GM21528 (cell line): ENCODE measurements around the gene BTBD6.

Experiments
- ATAC-seq: cut with Tn5 transposase; IDR thresholded peaks from one replicate; pipeline ENCODE4 v1.9.1; 2021; ENCODE audit warnings: mild to moderate bottlenecking, moderate library complexity; ENCODE audit not compliant: unreplicated experiment, low FRiP score

The BTBD6 gene

DNA sequence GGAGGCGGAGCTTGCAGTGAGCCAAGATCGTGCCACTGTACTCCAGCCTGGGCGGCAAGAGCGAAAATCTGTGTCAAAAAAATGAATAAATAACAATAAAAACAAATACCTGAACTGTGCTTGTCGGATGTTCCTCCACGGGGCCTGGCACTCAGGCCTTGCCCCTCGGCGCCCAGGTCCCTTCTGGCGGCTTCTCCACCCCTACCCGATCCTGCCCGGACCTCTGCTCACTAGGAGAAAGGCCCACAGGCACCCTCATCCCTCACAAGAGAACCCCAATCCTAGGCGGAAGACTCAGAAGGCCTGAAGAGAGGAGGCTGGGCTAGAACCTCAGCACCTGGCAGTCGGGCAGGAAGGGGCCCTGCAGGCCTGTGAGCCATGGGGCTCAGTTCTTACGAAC, 21.0 kb upstream of the BTBD6 start:
- ATAC-seq, result no peak

DNA sequence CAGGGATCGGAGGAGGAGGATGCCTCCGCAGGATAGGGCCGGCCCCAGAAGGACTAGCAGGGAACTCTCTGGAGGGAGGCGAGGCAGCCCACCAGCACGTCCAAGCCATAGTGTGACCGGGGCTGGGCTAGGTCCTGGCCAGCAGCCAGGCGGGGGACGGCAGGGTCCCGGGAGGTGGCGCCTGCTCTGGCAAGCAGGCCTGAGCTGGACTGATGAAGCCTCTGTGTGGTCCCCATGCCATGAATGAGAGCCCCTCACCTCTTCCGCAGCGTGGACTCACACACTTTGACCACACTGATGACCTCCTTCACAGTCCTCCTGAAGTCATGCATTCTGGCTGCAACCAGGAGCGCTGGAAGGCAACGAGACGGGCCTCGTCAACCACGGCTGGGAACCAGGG, 19.8 kb upstream of the BTBD6 start:
- ATAC-seq, result no peak

DNA sequence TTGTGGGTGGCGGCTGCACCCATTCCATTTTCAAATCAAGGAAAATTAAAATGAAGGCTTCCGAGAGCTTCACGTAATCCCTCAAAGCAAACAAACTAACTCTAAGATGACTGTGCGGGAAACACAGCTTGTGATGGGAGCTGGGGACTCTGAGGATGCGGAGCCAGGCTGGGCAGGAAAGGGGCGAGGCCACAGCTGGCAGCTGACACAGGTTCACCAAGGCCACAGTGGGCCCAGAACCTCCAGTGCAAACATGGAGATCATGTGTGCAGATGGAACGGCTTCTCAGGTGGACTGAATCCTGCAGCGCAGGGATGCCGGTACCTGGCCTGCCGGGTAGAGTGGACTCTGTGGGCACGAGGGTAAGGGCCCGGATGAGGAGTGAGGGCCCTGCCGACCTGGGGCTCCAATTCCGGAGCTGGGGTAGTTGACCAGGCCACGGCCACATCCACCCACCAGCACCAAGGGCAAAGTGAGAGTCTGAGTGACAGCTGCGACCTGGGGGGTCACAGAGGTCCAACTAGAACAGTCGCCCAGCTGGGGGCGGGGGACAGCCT, 19.2 kb upstream of the BTBD6 start:
- no peak for ATAC-seq

DNA sequence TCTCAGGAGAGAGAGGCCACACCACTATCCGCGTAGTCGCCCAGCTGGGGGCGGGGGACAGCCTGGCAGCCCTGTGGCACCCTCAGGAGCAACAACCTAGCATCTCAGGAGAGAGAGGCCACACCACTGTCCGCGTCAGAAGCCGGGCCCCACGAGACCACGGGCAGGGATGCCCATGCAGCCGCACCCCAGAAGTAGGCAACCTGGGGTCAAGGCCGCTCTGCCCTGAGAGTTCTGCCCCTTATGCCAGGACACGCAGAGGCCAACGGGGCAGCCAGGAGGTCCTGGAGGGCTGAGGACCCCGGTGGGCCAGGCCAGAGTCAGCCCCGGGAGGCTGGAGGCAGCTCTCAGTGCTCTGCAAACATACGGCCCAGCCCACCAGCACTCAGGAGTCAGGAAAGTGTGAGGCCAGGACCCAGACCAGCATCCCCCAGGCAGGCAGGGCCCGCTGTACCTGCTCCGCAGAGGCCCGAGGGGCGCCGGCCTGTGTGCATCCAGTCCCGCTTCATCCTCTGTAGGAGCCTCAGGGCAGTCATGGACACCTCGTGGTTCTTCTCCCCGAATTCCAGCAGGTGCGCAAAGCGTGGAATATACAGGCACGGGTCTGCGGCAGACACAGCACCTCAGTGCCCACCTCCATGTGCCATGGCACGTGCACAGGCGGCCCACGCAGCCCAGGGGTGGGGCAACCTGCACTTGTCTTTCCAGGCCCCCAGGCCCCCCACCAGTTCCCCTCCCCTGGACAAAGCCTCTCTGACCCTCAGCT, 7.3 kb upstream of the BTBD6 start:
- ATAC-seq, result no peak

DNA sequence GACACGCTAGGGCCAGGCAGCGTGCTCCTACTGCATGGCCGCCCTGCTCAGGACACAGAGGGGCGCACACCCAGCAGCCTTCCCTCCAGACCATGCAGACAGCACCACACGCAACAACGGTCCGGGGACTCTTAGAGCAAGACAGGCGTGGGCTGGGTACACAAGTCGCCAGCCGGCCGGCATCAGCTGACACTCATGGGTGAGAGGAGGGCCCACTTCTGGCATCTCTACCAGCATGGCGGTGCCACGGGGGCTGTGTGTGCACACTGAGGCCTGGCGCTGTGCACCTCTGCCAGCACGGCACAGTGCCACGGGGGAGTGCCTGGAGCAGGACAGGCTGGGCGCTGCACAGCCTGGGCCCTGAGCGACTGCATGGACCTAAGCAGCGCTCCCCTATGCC, 6.7 kb upstream of the BTBD6 start:
- ATAC-seq, result no peak

DNA sequence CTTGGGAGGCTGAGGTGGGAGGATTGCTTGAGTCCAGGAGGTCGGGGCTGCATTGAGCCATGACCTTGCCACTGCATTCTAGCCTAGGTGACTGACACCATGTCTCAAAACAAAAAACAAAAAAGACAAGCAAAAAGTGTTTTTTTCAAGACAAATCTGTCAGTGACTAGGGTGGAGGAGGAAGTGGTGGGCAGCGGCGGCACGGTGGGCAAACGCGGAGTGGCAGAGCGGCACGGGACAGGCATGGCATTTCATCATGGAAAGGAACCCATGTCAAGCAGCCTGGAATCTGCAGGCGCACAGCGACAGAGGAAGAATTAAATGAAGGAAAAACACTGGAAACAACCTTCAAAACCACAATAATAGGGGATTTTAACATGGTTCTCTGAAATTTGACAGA, 4.0 kb upstream of the BTBD6 start:
- no peak for ATAC-seq

DNA sequence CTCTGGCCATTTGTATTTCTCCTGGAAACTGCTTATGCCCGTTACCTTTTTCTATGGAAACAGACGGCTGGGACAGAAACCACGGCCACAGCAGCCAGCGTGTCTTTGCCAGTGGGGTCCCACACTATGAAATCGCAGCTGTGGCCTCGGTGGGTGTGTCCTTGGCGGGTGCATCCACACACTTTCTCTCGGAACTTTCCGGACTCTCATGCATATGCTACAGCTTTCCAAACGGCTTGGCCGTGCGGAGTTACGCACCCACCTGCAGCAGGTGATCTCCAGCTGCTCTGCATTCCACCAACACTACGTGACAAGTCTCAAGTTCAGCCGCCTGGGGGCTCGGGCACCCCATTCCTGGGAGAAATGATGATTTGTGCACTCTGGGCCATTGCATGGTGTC, 1.3 kb upstream of the BTBD6 start:
- no peak for ATAC-seq

DNA sequence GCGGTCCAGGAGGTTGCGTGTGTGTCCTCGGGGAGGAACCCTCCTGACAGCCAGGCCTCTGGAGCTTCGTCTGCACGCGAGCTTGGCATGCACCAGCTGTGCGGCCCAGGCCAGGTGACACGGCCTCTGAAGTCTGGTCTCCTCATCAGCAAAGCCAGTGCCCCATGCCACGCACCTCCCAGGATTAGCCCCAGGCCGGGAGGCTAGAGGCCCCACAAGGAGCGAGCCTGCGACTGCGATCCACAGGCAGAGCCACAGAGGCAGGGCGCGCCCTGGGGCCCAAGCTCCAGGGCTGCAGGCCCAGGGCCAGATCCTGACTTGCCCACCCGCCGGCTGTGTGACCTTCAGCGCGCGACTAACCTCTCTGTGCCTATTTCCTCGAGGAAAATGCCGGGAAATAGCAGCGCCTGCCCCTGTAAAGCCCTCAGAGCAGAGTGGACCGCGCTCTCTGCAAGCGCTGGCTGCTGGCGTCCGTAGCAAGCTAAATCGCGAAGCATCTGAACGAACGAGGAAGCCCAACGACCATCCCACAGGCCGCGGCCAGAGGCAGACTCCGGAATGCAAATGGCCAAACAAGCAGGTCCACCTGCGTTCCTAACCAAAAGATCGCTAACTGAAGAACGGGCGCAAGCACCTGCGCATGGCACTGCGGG, 492 bp upstream of the BTBD6 start:
- no peak for ATAC-seq

DNA sequence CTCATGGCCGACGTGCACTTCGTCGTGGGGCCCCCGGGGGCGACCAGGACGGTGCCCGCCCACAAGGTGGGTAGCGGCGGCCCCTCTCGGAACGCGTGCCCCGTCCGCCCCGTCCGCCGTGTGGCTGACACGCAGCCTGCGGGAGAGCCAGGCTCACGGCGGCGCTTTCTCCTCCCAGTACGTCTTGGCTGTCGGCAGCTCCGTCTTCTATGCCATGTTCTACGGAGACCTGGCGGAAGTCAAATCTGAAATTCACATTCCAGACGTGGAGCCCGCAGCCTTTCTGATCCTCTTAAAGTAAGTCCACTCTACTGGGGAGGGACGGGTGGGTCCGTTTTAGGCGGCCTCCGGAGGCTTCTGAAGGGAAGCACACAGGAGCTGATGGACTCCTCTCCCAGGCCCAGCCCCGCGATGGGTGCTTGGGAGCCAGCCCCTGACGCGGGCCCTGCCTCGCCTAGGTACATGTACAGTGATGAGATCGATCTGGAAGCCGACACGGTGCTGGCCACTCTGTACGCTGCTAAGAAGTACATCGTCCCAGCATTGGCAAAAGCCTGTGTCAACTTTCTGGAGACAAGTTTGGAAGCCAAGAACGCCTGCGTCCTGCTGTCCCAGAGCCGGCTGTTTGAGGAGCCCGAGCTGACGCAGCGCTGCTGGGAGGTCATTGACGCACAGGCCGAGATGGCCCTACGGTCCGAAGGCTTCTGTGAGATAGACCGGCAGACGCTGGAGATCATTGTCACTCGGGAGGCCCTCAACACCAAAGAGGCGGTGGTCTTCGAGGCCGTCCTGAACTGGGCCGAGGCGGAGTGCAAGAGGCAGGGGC, 1.1 kb downstream of the BTBD6 start:
- ATAC-seq, result no peak

DNA sequence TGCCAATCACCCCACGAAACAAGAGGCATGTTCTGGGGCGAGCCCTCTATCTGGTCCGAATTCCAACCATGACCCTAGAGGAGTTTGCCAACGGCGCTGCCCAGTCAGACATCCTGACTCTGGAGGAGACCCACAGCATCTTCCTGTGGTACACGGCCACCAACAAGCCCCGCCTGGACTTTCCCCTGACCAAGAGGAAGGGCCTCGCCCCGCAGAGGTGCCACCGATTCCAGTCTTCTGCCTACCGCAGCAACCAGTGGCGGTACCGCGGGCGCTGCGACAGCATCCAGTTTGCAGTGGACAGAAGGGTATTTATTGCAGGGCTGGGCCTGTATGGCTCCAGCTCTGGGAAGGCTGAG, 1.7 kb downstream of the BTBD6 start:
- no peak for ATAC-seq

DNA sequence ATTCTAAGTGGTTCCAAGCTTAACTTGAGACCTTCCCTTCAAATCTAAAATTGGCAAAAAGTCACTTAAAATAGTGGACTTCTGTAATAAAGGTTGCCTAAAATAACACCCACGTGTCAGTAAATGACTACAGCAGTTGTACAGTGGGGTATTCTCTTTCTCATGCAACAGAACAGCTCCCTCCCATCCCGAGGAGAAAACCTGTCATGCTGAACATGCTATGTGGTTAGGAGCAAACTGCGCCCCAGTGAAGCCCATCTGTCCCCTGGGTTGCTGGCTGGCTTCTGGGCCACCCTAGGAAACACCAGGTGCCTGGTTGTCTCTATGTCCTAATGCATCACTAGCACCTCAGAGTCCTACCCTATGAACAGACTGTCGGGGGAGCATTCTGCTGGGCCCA, 2.7 kb downstream of the BTBD6 start:
- ATAC-seq, result no peak

DNA sequence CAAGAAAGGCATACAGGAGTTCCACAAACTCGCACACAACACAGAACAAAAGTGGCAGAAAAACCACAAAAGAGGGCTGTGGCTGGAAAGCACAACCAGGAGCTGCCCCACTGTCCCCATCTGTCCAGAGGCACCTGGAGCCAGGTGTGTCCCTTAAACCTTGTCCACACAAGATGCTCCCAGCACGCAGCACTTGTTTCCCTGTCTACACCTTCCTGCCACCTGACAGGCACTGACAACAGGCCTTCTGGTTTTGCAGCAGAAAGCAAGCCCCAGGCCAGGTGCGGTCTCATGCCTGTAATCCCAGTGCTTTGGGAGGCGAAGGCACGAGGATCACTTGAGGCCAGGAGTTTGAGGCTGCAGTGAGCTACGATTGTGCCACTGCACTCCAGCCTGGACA, 3.6 kb downstream of the BTBD6 start:
- ATAC-seq, result no peak

DNA sequence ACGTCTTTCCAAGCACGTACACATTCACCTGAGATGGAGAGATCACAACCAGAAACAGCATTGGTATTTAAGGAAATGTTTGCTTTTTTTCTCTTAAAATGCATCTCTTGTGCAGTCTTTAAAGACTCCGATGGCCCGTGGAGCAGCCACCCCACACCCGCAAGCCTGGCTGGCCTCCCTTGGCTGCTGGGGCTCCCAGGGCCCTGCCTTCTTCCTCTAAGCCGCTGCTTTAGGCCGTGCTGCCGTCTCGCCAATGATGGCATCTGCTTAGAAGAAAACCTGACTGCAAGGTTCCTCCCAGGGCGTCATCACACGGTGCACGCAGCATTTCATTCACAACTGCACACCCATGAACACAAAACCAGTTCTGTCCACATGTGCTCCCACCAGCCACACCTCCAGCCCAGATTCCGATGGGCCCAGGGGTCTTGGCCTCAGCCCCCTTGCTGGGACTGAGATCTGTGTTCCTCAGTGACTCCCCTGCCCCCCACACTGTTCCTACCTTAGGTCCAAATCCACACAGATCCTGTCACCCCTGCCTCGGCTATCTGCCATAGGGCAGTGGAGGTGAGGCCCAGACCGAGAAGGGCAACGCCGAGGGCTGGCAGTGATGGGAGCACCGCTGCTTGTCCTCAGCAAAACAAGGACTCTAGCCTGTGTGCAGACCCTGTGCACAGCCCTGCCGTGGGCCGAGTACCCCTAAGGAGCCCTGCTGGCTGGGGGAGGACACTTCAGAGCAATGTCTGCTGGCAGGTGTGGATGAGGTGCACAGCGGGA, 4.4 kb downstream of the BTBD6 start:
- ATAC-seq, result no peak

DNA sequence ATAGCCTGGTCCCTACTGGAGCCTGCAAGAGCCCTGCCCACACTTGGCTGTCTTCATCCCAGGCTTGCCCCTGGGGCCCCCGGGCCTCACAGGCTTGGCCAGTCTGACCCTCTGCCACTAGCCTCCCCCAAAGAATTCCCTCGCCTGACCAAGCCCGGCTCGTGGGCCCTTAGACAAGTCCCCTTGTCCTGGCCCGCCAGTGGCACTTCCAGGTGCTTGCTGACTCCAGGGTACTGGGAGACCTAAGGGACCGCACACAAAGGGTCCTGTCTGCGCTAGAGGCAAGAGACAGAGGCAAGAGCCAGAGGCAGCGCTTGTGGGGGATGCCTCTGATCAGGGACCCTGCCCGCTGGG, 5.0 kb downstream of the BTBD6 start:
- ATAC-seq, result no peak

DNA sequence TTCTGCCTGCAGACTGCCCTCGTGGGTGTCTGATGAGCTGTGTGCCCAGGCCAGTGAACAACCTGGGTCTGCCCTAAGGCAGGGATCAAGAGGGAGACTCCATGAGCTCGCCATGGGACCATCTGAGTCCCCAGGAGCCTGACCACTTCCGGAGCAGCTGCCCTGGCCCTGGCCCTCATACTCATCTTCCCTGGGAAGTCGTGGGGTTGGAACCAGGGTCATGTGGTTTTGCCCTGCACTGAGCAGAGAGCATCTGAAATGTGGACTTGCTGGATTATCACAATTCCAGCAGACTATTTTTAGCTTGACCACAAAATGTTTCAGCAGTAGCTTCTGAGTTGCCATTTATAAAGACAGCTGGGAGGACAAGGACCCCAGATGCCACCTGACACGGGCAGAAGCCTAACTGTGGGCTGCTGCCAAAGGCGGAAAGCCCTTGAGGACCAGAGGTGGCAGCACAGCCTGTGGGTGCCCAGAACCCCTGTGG, 6.7 kb downstream of the BTBD6 start:
- ATAC-seq, result no peak

DNA sequence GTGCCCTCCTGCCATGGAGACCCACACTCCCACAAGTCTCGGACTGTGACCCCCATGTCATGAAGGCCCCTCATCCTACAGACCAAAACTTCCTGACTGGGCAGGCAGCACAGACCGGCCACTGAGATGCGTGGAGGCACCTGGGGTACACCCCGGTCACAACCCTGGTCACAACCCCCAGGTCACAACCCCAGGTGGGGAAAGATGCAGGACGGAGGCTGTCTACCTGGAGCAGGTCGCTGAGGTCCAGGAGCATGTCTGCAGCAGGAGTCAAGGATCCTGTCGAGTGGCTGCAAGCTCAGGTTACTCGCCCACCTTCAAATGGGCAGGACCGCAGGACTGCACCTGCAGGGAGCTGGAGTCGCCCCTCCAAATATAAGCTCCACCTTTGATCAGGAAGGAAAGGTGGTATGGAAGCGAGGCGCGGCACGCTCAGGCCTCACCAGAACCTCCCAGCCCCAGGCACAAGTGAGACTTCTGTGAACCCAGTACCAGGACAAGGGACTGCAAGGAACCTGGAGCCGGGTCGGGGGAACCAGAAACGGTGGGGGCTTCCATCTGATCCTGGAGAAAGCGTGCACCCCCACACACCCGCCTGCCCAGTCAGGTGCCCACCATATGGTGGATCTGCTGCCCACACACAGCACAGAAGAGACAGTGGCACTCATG, 8.1 kb downstream of the BTBD6 start:
- no peak for ATAC-seq

DNA sequence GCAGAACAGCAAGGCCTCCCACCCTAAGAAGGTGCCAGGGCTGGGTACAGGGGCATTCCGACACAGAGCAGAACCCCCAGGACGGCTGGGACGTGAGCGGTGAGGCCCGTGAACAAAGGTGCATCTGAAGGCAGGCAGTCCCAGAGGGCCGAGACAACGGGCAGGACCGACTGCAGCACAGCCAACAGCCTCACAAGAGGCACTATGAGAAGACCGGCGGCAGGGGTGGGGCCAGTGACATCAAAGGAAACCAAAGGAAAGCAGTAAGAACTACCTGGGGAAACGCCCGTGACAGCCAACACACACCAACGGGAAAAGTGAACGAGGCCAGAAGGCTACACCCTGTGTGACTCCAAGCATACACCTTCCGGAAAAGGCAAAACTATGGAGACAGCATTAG, 9.1 kb downstream of the BTBD6 start:
- no peak for ATAC-seq

DNA sequence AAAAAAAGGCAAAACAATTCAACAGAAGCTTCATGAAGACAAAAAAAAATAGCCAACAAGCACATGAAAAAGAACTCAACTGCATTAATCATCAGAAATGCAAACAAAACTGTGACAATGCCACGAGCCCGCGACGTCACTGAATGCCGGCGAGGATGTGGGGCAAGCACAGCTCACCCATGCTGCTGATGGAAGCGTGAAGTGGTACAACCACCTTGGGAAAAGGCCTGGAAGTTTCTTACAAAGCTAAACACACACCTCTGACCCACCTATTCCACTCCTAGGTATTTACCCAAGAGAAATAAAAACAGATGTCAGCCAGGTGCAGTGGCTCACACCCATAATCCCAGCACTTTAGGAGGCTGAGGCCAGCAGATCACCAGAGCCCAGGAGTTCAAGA, 10.5 kb downstream of the BTBD6 start:
- ATAC-seq, result no peak

DNA sequence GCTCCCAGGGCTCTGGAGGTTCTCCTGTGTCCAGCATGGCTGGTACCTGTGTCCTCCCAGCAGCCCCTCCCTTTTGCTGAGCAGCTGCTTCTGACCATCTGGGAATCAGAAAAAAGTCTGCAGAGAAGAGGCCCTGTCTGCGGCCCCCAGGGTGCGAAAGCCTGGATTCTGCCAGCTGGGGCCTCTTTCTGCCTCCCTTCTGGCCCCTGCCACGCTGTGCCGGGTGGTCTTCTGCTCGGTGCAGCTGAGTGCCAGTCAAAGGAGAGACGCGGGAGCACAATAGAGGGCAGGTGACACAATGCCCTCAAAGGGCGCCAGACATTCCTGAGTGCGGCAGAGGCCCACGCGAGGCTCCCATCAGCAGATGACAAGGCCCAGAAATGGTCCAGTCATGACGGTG, 12.6 kb downstream of the BTBD6 start:
- no peak for ATAC-seq

DNA sequence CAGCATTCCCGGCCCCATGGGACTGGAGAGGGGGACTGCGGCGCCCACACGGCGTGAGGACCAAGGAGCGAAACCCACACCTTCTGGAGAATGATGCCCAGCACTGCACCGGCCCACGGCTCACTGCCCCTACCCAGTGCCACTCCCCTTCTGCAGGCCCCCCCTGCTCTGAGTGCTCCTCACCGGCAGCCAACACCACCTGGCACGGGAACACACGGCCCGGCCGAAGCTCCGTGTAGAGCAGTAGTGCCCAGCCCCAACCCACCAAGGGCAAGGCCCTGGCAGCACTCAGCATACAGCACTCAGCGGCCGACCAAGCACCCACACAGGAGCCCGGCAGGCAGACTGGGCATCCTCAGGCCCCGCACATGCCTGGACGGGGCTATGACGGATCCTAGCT, 13.4 kb downstream of the BTBD6 start:
- ATAC-seq, result no peak
